ENCODE results near the gene KRT7.

KRT7 gene

DNA sequence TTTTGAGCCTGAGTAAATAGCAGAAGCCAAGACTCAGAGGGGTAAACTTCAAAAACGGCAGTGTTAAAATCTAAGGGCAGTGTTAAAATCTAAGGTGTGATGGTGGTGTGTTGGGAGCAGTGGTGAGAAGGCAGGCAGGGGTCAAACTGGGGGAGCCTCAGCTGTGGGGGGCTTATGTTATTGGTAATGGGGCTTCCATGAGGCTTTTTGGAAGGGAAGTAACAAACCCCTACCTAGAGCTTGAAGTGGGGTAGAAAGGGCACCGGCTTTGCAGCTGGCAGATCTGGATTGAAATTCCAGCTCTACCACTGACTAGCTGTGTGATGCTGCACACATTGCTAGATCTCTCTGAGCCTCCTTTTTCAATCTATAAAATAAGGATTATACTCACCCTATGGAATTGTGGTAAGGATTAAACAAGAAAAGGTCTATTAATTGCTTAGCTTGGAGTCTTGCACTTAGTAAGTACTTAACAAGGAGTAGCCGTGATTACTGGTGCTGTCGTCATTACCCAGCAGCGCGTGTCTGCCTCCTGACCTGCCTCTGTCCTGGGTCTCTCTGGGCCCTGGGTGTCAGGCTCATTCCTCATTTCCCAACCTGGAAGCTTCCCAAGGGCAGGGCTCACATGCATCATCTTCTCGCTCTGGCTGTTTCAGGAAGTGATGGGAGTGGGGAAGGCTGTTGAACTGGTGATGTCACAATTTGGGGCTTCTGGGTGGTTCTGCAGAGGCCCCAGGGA lies 22.7 kb upstream of the KRT7 start:
- H4K20me1 ChIP-seq (ENCODE audit: insufficient read depth, low read length) = no peaks in the 10 kb centered on the region
- no peak overlapping the region for H3K27ac ChIP-seq (ENCODE audit: low read length)

DNA sequence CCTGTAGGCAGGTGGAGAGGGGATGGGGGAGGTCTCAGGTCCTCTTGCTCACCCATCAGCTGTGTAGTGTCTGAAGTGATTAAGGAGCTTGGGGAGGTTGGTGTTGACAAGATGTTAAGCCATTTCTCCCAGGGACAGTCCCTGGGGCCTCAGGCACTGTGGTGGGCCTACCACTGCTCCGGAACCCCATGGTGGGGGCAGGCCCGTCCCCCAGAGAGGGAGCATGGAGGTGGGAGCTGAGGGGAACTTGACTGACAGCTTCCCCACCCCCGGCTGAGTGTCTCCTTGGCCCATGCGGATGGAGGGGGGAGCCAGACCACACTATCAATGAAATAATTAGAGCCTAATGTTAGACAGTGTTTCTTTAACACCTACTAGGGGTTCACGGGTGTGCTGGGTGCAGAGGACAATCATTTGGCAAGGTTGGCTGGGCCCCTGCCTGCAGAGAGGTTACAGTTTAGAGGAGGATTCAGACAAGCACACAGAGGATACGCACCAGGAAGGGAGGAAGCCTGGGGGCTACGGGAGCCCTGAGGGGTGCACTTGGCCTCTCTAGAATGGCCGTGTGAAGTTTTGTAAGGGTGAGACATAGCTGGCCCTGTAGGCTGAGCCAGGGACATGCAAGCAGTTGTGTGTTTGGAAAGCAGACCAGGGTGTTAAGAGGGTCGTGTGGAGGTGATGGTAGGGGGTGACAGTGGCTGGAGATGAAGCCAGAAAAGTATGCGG lies 22.0 kb upstream of the KRT7 start:
- Histone ChIP-seq H3K36me3 (replicated peaks; ENCODE audit: insufficient read depth, low read length) (no peaks in the 10 kb centered on the region), H3F3A (ENCODE audit: insufficient read depth, low read length) (no peaks in the 10 kb centered on the region), H3K9ac (ENCODE audit: low read length) (no peak overlapping the region), H3K4me1 (ENCODE audit: low read length) (no peaks in the 10 kb centered on the region), H3K27me3 (replicated peaks; ENCODE audit: insufficient read depth, low read length) (peaks cover 65% of the 10 kb centered on the region), H3K4me3 (ENCODE audit: low read length) (no peak overlapping the region), H3K27ac (ENCODE audit: low read length) (no peak overlapping the region), H3K9me2 (replicated peaks; ENCODE audit: insufficient read depth, low read length) (no peaks in the 10 kb centered on the region), H2AFZ (ENCODE audit: low read length) (no peak overlapping the region), H3K79me2 (ENCODE audit: low read length) (no peaks in the 10 kb centered on the region), H3K9me3 (replicated peaks; ENCODE audit: insufficient read depth, low read length) (no peaks in the 10 kb centered on the region), H3K4me2 (ENCODE audit: low read depth, low read length) (no peak overlapping the region), H4K20me1 (ENCODE audit: insufficient read depth, low read length) (no peaks in the 10 kb centered on the region)
- DNase-seq = no peak
- TF ChIP-seq EZH2phosphoT487 (IDR thresholded peaks at IDR 0.05; ENCODE audit: low read length) (no peak), EZH2 (optimal IDR thresholded peaks at IDR 0.05; ENCODE audit: low read depth, low read length) (no peak)
- TF ChIP-seq, protein P1, sequence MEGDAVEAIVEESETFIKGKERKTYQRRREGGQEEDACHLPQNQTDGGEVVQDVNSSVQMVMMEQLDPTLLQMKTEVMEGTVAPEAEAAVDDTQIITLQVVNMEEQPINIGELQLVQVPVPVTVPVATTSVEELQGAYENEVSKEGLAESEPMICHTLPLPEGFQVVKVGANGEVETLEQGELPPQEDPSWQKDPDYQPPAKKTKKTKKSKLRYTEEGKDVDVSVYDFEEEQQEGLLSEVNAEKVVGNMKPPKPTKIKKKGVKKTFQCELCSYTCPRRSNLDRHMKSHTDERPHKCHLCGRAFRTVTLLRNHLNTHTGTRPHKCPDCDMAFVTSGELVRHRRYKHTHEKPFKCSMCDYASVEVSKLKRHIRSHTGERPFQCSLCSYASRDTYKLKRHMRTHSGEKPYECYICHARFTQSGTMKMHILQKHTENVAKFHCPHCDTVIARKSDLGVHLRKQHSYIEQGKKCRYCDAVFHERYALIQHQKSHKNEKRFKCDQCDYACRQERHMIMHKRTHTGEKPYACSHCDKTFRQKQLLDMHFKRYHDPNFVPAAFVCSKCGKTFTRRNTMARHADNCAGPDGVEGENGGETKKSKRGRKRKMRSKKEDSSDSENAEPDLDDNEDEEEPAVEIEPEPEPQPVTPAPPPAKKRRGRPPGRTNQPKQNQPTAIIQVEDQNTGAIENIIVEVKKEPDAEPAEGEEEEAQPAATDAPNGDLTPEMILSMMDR (IDR thresholded peaks at IDR 0.05; ENCODE audit: low read length) = no peak

More for the DNA sequence above, 22.7 kb upstream of the KRT7 start:
- Histone ChIP-seq H3K27me3 (replicated peaks; ENCODE audit: insufficient read depth, low read length) (peaks cover 72% of the 10 kb centered on the region), H3K79me2 (ENCODE audit: low read length) (no peaks in the 10 kb centered on the region), H3K9ac (ENCODE audit: low read length) (no peak overlapping the region), H3K36me3 (replicated peaks; ENCODE audit: insufficient read depth, low read length) (no peaks in the 10 kb centered on the region), H2AFZ (ENCODE audit: low read length) (no peak overlapping the region), H3K4me3 (ENCODE audit: low read length) (no peak overlapping the region), H3K9me2 (replicated peaks; ENCODE audit: insufficient read depth, low read length) (no peaks in the 10 kb centered on the region), H3K9me3 (replicated peaks; ENCODE audit: insufficient read depth, low read length) (no peaks in the 10 kb centered on the region), H3K4me1 (ENCODE audit: low read length) (no peaks in the 10 kb centered on the region), H3K4me2 (ENCODE audit: low read depth, low read length) (no peak overlapping the region), H3F3A (ENCODE audit: insufficient read depth, low read length) (no peaks in the 10 kb centered on the region)
- DNase-seq = no peak
- TF ChIP-seq EZH2phosphoT487 (IDR thresholded peaks at IDR 0.05; ENCODE audit: low read length) (no peak), EZH2 (optimal IDR thresholded peaks at IDR 0.05; ENCODE audit: low read depth, low read length) (no peak)
- TF ChIP-seq, protein P1 (IDR thresholded peaks at IDR 0.05; ENCODE audit: low read length) = no peak

DNA sequence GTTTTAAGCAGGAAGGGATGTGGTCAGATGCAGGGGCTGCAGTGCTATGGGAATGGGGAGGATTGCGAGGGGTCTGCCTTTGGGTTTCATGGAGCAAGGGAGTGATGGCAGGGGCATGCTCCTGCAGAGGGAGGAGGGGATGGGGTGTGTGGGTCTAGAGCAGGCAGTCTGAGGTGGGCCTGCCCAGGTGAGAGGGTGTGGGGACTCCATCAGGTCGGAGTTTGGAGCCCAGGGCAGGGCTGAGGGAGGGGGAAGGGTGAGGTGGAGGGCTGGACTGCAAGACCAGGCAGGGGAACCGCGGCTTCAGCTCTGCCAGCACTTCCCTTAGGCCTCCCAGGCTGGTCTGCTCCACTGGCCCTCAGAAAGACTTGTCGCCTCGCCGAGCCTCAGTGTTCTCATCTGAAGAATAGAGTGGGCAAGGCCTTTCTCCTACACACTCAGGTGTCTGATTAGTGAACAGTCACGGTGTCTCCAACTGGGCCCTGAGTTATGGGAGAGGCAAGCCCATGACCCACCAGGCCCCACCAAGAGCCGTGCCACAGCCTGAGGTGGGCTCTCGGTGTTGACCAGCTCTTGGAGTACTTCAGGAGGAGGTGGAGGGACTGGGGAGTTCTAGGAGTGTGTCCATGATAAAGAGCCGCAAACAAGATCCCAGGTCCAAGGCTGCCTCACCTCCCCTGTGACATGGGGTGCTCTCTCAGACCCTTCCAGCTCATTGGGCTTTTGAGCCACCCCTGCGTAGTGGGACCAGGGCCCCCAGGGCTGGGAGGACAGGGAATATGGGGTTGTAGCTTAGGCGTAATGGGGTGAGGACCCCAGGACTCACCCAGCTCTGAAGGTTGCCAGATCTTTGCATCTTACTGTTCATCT lies 21.1 kb upstream of the KRT7 start:
- no peaks in the 10 kb centered on the region for H3K36me3 ChIP-seq (replicated peaks; ENCODE audit: insufficient read depth, low read length)
- H3K4me1 ChIP-seq (ENCODE audit: low read length) = no peaks in the 10 kb centered on the region
- no peaks in the 10 kb centered on the region for H3K9me2 ChIP-seq (replicated peaks; ENCODE audit: insufficient read depth, low read length)
- no peak overlapping the region for H3K4me3 ChIP-seq (ENCODE audit: low read length)
- H4K20me1 ChIP-seq (ENCODE audit: insufficient read depth, low read length) = no peaks in the 10 kb centered on the region
- H3K9ac ChIP-seq (ENCODE audit: low read length) = no peak overlapping the region
- H3K9me3 ChIP-seq (replicated peaks; ENCODE audit: insufficient read depth, low read length) = no peaks in the 10 kb centered on the region
- no peak overlapping the region for H3K4me2 ChIP-seq (ENCODE audit: low read depth, low read length)
- DNase-seq = no peak
- H3K79me2 ChIP-seq (ENCODE audit: low read length) = no peaks in the 10 kb centered on the region
- no peaks in the 10 kb centered on the region for H3F3A ChIP-seq (ENCODE audit: insufficient read depth, low read length)
- TF ChIP-seq EZH2phosphoT487 (IDR thresholded peaks at IDR 0.05; ENCODE audit: low read length) (no peak), EZH2 (optimal IDR thresholded peaks at IDR 0.05; ENCODE audit: low read depth, low read length) (no peak)
- TF ChIP-seq, protein P1 (IDR thresholded peaks at IDR 0.05; ENCODE audit: low read length) = no peak
- H3K27ac ChIP-seq (ENCODE audit: low read length) = no peak overlapping the region
- H2AFZ ChIP-seq (ENCODE audit: low read length) = no peak overlapping the region
- H3K27me3 ChIP-seq (replicated peaks; ENCODE audit: insufficient read depth, low read length) = peaks cover 57% of the 10 kb centered on the region
